ENCODE data around the gene NPFFR1.

GRCh38 chr10:70255329-70256299 is 28.2 kb downstream of the NPFFR1 start:
- TF ChIP-seq EP300 (IDR thresholded peaks at IDR 0.05; ENCODE audit: low read depth) (no peak), POLR2A (IDR thresholded peaks at IDR 0.05) (no peak)

All from transverse colon (tissue), 1 donor.